Neutrophil (primary cell): Measurements from ENCODE around the gene TMPRSS9.

ENCODE experiments used
- H3K27ac ChIP-seq: fragments of 200-600 bp; sonication (generic); 2 replicates; pipeline ENCODE4 v1.5.1; 2016; ENCODE audit warnings: mild to moderate bottlenecking, moderate library complexity
- H3K27me3 ChIP-seq: fragments of 200-600 bp; sonication (generic); 2 replicates; pipeline ENCODE4 v1.6.0; 2016; ENCODE audit warnings: mild to moderate bottlenecking
- H3K36me3 ChIP-seq: fragments of 200-600 bp; sonication (generic); 2 replicates; pipeline ENCODE4 v1.5.1; 2017
- H3K4me1 ChIP-seq, 2 experiments: fragments of 200-600 bp in 1 of 2; sonication (generic) in 1 of 2; 1 replicate in 1 of 2; 2 replicates in 1 of 2; pipeline versions ENCODE4 v1.5.1 to v1.6.1; 2013 to 2016; ENCODE audit warnings: low read depth in 1 of 2, low read length in 1 of 2, mild to moderate bottlenecking in 1 of 2, moderate library complexity in 1 of 2; ENCODE audit not compliant: control insufficient read depth in 1 of 2, insufficient read depth in 1 of 2
- H3K4me3 ChIP-seq, 2 experiments: fragments of 200-600 bp in 1 of 2; sonication (generic) in 1 of 2; 1 replicate in 1 of 2; 2 replicates in 1 of 2; pipeline ENCODE4 v1.5.1; 2013 to 2016; ENCODE audit warnings: low read depth in 1 of 2, low read length in 1 of 2, mild to moderate bottlenecking in 1 of 2, moderate library complexity in 1 of 2
- H3K9me3 ChIP-seq: fragments of 200-600 bp; sonication (generic); 2 replicates; pipeline ENCODE4 v1.5.1; 2016
- CTCF ChIP-seq: fragments of 200-600 bp; sonication (generic); IDR thresholded peaks from 2 replicates; pipeline ENCODE4 v1.5.1; 2016; ENCODE audit warnings: antibody characterized with exemption

TMPRSS9 gene

DNA sequence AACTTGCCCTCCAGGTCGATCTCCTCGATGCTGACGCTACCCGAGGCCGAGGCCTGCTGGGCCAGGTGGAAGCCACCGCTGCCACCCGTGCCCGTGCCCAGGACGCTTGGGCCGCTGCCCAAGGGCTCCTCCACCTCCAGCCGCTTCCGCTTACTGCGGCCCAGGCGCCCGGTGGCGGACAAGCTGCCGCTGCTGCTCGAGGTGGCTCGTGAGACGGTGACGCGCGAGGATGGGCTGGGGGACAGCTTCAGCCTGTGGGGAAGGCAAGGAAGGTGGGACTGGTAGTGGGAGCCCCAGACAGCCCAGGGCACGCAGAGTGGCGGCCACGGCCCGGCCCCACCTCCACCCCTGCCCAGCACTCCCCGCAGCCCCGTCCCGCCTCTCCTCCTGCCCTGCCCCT, 73.8 kb downstream of the TMPRSS9 start:
- no peak for TF ChIP-seq CTCF
- H3K36me3 ChIP-seq: peaks cover 55% of the 10 kb centered on the region
- no peak overlapping the region for H3K4me3 ChIP-seq
- no peak overlapping the region for H3K27ac ChIP-seq
- H3K4me1 ChIP-seq: no peaks in the 10 kb centered on the region
- no peaks in the 10 kb centered on the region for H3K27me3 ChIP-seq
- H3K9me3 ChIP-seq: no peaks in the 10 kb centered on the region

GRCh38 chr19:2434267-2434666, 74.2 kb downstream of the TMPRSS9 start:
- no peak overlapping the region for H3K4me3 ChIP-seq
- H3K4me1 ChIP-seq: no peaks in the 10 kb centered on the region
- H3K36me3 ChIP-seq: peaks cover 55% of the 10 kb centered on the region
- H3K27me3 ChIP-seq: no peaks in the 10 kb centered on the region
- no peaks in the 10 kb centered on the region for H3K9me3 ChIP-seq
- no peak overlapping the region for H3K27ac ChIP-seq
- no peak for TF ChIP-seq CTCF

DNA sequence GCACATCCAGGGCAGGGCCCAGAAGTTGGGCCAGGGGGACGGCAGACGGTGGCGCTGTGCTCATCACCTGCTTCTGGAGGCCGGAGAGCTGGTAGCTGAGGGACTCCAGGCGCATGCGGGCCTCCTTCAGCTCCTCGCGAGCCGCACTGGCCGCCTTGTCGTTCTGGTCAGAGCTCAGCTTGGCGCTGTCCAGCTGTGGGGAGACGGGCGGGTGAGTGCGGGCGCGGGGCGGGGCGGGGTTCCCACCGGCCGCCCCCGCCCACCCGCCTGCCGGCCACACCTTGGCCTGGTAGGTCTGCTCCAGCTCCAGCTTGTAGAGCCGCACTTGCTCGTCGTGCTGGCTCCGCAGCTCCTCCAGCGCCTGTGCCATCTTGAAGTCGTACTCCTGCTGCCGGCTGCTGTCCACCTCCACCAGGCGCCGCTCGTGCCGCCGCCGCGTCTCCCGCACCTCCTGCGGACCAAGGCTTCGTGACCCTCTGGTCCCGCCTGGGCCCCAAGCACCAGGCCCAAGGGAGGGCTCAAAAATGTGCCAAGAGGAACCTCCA, 74.7 kb downstream of the TMPRSS9 start:
- no peak overlapping the region for H3K4me3 ChIP-seq
- no peaks in the 10 kb centered on the region for H3K27me3 ChIP-seq
- no peak overlapping the region for H3K27ac ChIP-seq
- TF ChIP-seq CTCF: no peak
- no peaks in the 10 kb centered on the region for H3K9me3 ChIP-seq
- H3K4me1 ChIP-seq: no peaks in the 10 kb centered on the region
- H3K36me3 ChIP-seq: peaks cover 55% of the 10 kb centered on the region

DNA sequence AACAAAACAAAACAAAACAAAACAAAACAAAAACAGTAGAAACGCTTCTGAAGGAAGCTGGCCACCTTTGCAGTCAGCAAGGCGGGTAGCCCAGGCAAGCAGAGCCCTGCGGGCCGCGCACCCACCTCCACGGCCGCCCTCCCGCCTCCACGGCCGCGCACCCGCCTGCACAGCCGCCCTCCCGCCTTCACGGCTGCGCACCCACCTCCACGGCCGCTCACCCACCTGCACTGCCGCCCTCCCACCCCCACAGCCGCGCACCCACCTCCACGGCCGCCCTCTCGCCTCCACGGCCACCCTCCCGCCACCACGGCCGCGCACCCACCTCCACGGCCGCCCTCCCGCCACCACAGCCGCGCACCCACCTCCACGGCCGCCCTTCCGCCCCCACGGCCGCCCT, 76.3 kb downstream of the TMPRSS9 start:
- TF ChIP-seq CTCF: no peak
- Histone ChIP-seq H3K36me3 (peaks cover 50% of the 10 kb centered on the region), H3K9me3 (no peaks in the 10 kb centered on the region)

GRCh38 chr19:2436926-2437325, 76.9 kb downstream of the TMPRSS9 start:
- Histone ChIP-seq H3K27me3 (no peaks in the 10 kb centered on the region), H3K36me3 (peaks cover 53% of the 10 kb centered on the region), H3K4me1 (no peaks in the 10 kb centered on the region), H3K4me3 (no peak overlapping the region), H3K9me3 (no peaks in the 10 kb centered on the region), H3K27ac (no peak overlapping the region)
- no peak for TF ChIP-seq CTCF

More for the DNA sequence above, 76.3 kb downstream of the TMPRSS9 start:
- Histone ChIP-seq H3K4me3 (no peak overlapping the region), H3K4me1 (no peaks in the 10 kb centered on the region), H3K27ac (no peak overlapping the region), H3K27me3 (no peaks in the 10 kb centered on the region)

- H3K36me3 ChIP-seq: peaks cover 63% of the 10 kb centered on the region
Observed at GRCh38 chr19:2438178-2438577, 78.1 kb downstream of the TMPRSS9 start.

More at GRCh38 chr19:2438178-2438577, 78.1 kb downstream of the TMPRSS9 start:
- Histone ChIP-seq H3K27me3 (no peaks in the 10 kb centered on the region), H3K4me1 (no peaks in the 10 kb centered on the region), H3K4me3 (no peak overlapping the region), H3K27ac (no peak overlapping the region), H3K9me3 (no peaks in the 10 kb centered on the region)
- TF ChIP-seq CTCF: no peak
